ENCODE data around the gene FAM193A.

GRCh38 chr4:2700031-2700430 lies 163.6 kb downstream of the FAM193A start:
- no peak for TF ChIP-seq SNAI2 (CRISPR knock-in tag; IDR thresholded peaks at IDR 0.05)
- no peak for TF ChIP-seq RARB (CRISPR knock-in tag; IDR thresholded peaks at IDR 0.05)
- no peak for TF ChIP-seq CREB5 (CRISPR knock-in tag; IDR thresholded peaks at IDR 0.05; ENCODE audit: low read depth)
- no peak for TF ChIP-seq POU6F1 (CRISPR knock-in tag; IDR thresholded peaks at IDR 0.05; ENCODE audit: borderline replicate concordance, low read depth)
- no peak for TF ChIP-seq ZFP30 (CRISPR knock-in tag; IDR thresholded peaks at IDR 0.05)
- no peak for TF ChIP-seq TSHZ2 (CRISPR knock-in tag; IDR thresholded peaks at IDR 0.05)
